COLO668 (cell line): Measurements from ENCODE around the gene LYSMD4.
A peak's percentile ranks its signal among the peaks of the same experiment; 100 is the strongest.

Experiments
- DNase-seq: peaks from one replicate; lab custom pipeline; 2025; ENCODE audit not compliant: unreplicated experiment; lab: John Stamatoyannopoulos, UW

LYSMD4 gene

DNA sequence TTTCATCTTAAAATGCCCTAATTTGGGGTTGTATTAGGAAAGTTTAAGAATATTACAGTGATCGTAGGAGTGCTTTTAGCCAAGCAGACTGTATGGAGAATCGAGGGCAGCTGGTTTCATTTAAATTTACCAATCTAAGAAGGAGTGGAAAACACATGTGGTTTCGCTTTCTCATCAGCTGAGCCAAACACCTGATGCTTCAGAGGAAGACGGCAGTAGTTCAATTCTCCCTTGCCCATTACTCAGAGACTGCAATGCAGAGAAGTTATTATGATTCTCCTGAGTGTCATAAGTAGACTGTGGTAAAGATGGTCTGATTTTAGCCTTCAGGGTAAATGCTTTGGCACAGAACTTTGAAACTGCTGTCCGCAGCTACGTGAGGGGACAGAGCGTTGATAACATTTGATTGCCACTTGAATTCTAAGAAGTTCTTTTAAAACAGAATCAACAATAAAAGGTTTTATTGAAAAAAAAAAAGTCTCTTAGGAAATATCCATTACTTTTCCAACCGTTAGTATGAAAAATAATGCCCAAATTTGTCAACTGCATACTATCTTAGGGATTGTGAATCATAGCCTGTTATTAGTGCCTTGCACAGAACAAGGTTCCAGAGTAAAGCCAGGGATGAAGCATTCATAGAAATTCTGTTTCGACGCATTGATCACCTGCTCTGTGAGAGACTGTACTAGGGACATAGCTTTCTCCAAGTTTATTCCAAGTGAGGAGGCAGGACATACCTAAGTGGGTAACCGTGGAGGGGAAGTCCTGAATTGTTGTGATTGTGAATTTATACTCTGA lies 25.6 kb downstream of the LYSMD4 start:
- no peak for DNase-seq

DNA sequence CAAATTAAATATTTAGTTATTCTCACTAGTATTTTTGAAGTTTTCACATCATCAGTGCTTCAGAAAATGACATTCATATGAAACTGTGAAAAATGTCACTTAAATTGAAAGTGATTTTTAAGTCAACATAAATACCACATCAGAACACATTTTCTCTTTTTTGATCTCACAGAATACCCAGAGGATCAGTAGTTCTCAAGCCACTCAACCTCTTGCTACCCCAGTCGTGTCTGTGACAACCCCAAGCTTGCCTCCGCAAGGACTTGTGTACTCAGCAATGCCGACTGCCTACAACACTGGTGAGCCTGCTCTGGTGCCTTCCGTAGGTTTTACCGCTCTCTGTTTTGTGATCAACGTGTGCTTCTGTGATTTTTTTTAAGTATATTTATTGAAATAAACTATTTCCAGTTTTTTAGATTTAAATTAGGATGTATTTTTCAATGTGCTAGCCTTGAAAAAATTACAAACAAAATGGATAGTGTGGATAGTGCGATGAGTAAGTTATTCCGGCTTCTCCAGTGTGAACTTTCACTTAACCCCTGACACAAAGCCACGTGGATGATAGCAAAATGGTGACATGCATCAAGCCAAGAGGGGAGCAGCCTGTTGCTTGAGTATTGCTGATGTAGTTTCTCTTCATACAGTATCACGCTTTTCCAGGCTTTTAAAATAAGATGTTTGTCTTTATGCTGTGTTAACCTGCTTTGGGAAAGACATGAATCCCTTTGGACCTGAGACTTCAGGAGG lies 26.5 kb downstream of the LYSMD4 start:
- DNase-seq: no peak

DNA sequence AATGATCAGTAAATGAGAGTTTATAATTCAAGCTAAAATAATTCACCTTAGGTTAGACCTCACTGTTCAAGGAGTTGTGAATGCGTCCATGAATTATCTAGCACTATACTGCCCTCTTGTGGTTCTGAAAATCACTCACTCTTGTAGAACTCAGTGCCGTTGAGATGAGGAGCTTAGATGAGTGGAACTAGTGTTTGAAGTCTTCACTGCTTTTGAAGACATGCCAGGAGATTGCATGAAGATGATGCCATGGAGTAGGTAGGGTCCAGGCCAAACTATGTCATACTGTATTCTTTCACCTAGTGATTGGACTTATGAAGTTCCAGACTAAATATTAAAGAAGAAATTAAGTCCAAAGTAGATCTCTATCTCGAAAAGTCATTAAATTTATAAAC lies 28.8 kb downstream of the LYSMD4 start:
- peak; percentile 7 for DNase-seq

DNA sequence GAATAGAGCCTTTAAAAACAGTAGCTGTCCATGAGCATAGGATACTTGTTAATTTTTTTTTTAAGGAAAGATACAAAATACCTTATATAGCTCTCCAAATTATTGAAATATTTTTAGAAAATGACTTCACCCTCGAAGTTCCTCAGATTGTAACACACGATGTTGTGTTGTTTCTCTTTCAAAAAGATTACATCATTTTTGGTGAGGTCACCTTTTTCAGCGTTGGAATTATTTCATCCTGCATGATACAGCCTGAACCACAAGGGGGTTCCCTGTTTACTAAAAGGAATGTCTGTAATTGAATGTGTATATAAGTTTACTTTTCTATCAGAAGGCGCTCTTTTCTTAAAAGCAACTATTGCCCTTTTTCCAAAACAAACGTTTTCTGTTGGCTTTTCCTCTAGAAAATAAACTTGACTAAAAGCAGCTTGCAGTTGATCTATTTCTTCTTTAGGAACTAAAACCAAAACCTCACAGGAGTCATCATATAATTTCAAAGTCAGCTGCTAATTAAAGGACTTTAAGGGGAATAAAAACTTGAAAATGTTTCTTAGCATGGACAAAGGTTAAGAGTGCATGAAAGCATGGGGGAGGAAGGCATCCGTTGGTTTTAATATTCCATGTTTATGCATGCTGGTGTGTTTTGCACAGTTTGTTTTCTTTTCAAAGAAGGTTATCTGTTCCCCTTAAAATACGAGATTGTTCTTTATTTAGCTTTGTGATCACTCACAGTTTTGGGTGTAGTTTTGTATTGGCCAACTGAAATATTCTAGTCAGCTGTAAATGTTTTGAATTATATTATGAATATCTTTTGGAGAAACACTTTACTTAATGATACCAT lies 29.4 kb downstream of the LYSMD4 start:
- no peak for DNase-seq

DNA sequence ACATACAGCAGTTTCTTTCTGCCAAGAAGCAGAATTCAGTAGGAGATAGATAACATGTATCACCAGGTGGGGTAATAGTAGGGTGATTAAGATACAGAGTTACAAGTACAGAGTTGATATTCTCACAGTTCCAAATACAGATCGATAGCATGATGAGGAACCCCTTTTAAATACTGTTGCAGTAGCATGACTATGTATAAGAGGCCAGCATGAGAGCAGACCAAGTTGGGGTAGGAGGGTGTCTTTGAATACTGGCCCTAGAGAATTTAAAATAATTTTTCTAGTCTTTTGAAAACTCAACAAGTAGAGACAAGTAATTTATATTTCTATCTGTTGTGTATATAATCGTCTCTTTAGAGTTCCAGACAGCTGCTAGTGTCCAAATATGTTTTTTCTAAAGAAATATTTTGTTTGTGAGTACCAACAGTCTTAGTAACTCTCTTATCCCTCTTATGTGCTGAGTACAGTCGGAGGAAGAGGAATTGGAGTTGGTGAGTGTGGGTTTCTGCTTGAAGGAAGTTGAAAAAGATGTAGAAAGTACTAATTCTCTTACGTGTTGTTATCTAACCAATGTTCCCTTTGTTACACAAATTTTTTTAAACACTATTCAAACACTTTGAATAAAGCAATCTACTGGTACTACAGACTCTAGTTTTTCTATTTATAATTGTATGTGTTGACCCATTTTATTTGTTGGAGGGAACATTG lies 30.2 kb downstream of the LYSMD4 start:
- no peak for DNase-seq

DNA sequence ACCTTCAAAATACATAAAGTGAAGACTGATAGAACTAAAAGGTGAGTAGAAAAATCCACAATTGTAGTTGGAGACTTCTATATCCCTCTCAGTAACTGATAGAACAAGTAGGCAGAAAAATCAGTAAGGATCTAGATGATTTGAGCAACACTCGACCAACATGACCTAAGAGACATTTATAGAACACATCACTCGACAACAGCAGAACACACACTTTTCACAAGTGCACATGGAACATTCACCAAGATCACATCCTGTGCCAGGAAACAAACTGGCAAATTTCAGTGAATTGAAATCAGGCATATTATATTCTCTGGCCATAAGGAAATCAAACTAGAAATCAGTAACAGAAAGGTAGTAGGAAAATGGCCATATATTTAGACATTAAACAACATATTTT lies 37.1 kb downstream of the LYSMD4 start:
- DNase-seq: no peak

DNA sequence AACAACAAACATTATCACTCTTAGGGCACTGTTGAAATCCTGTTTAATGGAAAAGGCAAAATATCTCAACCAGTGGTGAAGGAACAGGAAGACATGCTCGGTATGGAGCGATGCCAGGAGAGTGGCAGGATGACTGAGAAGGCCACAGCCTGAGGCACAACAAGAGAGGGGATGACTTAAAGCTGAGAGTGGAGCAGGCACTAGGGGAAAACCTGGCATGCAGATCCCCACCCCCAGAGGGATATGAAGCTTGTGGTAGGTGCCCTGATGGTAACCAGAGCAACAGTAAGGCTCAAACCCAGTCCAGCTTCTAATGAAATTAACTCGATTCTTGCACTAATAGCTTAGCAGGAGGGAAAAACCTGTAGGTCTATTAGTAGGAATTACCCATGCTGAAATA lies 40.4 kb downstream of the LYSMD4 start:
- no peak for DNase-seq

DNA sequence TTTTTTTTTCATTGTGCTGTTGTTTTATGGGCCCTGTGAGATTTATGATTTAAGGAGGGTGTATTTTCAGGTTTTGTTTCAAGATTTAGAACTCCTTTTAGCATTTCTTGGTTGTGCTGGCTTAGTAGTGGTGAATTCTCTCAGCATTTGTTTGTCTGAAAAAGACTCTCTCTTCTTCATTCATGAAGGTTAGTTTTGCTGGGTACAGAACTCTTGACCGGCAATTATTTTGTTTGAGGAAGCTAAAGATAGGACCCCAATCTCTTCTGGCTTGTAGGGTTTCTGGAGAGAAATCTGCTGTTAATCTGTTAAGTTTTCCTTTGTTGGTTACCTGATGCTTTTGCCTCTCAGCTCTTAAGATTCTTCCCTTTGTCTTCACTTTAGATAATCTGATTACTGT lies 46.9 kb downstream of the LYSMD4 start:
- no peak for DNase-seq

DNA sequence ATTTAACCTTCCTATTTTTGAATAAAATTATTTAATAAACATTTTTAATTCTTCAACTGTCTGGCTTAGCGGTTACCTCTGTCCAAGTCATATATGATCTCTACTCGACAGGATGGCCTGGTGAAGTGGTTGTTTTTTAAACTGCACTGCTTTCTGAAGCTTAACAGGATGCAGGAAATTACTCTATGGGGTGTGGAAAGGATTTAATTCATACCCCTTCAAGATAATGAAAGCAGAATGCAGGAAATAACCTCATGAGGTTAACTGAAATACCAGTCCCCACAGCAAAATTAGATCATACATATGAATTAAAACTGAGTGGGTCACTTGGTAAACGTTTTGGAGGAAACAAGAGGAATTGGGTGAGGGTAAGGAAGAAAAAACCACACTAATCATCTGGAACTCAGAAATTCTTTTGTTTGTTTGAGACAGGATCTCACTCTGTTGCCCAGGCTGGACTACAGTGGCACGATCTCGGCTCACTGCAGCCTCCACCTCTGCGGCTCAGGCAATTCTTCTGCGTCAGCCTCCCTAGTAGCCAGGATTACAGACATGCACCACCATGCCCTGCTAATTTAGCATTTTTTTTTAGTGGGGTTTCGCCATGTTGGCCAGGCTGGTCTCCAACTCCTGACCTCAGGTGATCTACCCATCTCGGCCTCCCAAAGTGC lies 50.1 kb downstream of the LYSMD4 start:
- no peak for DNase-seq

DNA sequence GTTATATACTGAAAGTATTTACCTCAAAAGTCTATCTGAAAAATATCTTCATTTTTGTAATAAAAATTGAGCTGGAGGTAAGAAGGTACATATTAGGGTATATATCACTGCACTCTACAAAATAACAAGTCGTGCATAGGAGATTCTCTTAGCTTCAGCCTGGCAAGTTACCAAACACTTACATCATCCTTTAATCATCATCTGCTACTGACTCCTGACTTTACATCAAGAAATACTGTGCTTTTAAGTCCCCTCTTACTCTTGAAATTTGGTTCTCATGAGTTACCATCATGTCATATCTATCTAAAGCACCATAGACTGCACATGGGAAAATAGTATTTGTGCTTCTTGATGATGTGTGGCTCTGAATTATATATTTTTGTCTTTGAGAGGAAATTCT lies 50.8 kb downstream of the LYSMD4 start:
- DNase-seq: no peak

DNA sequence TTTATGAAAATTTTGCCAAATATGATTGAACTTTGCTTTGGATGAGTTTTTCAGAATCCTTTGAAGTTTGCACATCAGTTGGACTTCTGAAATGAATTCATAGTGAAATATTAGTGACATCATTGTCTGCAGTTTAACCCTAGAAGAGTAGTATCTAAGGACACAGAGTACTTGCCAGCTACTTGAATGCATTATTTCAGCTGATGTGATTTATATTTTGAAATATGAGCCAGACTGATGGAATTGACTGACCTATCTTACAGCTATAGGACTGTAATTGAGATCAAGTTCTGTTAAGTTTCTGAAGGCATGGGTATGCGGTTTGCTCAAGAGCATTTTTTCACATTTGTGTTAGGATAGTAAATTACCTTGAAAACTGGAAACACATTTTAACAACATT lies 51.2 kb downstream of the LYSMD4 start:
- no peak for DNase-seq

DNA sequence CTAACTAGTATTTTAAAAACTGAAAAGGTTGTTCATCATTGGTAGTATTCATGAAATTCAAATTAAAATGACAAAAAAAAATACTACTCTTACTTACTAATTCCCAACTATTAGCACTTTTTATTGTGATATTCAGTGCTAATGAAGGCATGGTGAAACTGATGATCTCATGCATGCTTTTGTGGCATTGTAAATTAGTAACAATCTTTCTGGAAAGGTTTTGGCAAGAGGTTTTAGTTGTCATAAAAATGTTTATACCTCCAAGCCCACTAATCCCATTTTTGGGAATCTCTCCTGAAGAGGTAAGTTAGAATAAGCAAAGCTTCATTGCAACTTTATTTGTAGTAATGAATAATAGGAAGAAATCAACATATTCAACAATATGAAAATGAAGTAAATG lies 53.0 kb downstream of the LYSMD4 start:
- DNase-seq: no peak

DNA sequence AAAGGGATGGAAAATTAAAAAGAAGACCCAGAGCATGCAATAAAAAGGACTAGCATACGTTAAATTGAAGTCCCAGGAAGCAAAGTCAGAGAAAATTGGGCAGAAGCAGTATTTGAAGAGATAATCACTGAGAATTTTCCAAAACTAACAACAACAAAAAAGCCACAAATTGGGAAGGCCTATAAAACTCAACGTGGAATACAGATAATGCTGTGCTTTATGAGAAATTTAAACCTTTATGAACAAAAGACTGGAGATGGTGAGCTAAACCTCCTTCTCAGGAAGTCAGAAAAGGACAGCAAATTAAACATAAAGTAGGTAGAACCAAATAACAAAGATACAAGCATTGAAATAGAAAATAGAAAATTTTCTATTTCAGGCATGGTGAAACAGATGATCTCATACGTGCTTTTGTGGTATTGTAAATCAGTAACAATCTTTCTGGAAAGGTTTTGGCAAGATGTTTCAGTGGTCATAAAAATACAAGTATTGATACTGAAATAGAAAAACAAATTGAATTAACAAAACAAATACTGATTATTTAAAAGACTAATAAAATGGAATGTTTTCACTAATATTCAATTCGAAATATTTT lies 55.6 kb downstream of the LYSMD4 start:
- DNase-seq: no peak
